MM.1S (cell line): Measurements from ENCODE around the gene ARPC1A.
A peak's percentile ranks its signal among the peaks of the same experiment; 100 is the strongest.
"Not testable (repeated sequence)": the region's sequence is repeated elsewhere in the genome, so short reads cannot be mapped to it uniquely, and the experiment has no call there.

ENCODE experiments used
- DNase-seq: peaks from one replicate; pipeline ENCODE4 v3.0.0-alpha.2; 2015
- H2AFZ ChIP-seq: fragments of 300-600 bp; sonication (generic); 2 replicates; pipeline ENCODE4 v1.6.0; 2016; ENCODE audit warnings: antibody characterized with exemption, low read length
- H3F3A ChIP-seq: fragments of 300-600 bp; sonication (generic); 2 replicates; pipeline ENCODE4 v1.6.1; 2016; ENCODE audit warnings: mild to moderate bottlenecking, antibody characterized with exemption, low read length, moderate library complexity, mixed read lengths; ENCODE audit not compliant: insufficient read depth
- H3K27ac ChIP-seq: fragments of 300-600 bp; sonication (generic); 2 replicates; pipeline ENCODE4 v1.5.1; 2016; ENCODE audit warnings: mild to moderate bottlenecking, low read length
- H3K27me3 ChIP-seq: fragments of 300-600 bp; sonication (generic); replicated peaks from 2 replicates; pipeline ENCODE4 v1.6.0; 2016; ENCODE audit warnings: low read length; ENCODE audit not compliant: insufficient read depth
- H3K36me3 ChIP-seq: fragments of 300-600 bp; sonication (generic); replicated peaks from 2 replicates; pipeline ENCODE4 v1.6.1; 2016; ENCODE audit warnings: mild to moderate bottlenecking, low read length, mixed read lengths; ENCODE audit not compliant: insufficient read depth
- H3K4me1 ChIP-seq: fragments of 300-600 bp; sonication (generic); 2 replicates; pipeline ENCODE4 v1.6.1; 2016; ENCODE audit warnings: low read length, mixed read lengths
- H3K4me2 ChIP-seq: fragments of 300-600 bp; sonication (generic); 2 replicates; pipeline ENCODE4 v1.6.0; 2016; ENCODE audit warnings: low read depth, low read length
- H3K4me3 ChIP-seq: fragments of 300-600 bp; sonication (generic); 2 replicates; pipeline ENCODE4 v1.5.1; 2016; ENCODE audit warnings: low read length, mixed read lengths
- H3K79me2 ChIP-seq: fragments of 300-600 bp; sonication (generic); 2 replicates; pipeline ENCODE4 v1.6.1; 2016; ENCODE audit warnings: mixed run types, low read length, mixed read lengths
- H3K9ac ChIP-seq: fragments of 300-600 bp; sonication (generic); 2 replicates; pipeline ENCODE4 v1.6.1; 2016; ENCODE audit warnings: low read length, mixed read lengths
- H3K9me2 ChIP-seq: fragments of 300-600 bp; sonication (generic); replicated peaks from 2 replicates; pipeline ENCODE4 v1.6.1; 2016; ENCODE audit warnings: mild to moderate bottlenecking, low read length, mixed read lengths; ENCODE audit not compliant: insufficient read depth
- H3K9me3 ChIP-seq: fragments of 300-600 bp; sonication (generic); replicated peaks from 2 replicates; pipeline ENCODE4 v1.6.1; 2016; ENCODE audit warnings: mild to moderate bottlenecking, low read length, mixed read lengths; ENCODE audit not compliant: insufficient read depth
- H4K20me1 ChIP-seq: fragments of 300-600 bp; sonication (generic); 2 replicates; pipeline ENCODE4 v1.6.1; 2016; ENCODE audit warnings: mild to moderate bottlenecking, low read length, moderate library complexity, mixed read lengths; ENCODE audit not compliant: insufficient read depth
- CTCF ChIP-seq: fragments of 300-600 bp; sonication (generic); IDR thresholded peaks from 2 replicates; pipeline ENCODE4 v1.5.1; 2016; ENCODE audit warnings: antibody characterized with exemption, low read length, mixed read lengths
- EZH2 ChIP-seq: fragments of 300-600 bp; sonication (generic); optimal IDR thresholded peaks from 2 replicates; pipeline ENCODE3; 2017; ENCODE audit warnings: low read depth, mild to moderate bottlenecking, antibody characterized with exemption, low read length, mixed read lengths
- EZH2phosphoT487 ChIP-seq: fragments of 300-600 bp; sonication (generic); IDR thresholded peaks from 2 replicates; pipeline ENCODE4 v1.6.1; 2018; ENCODE audit warnings: antibody characterized with exemption, low read length

ARPC1A gene

DNA sequence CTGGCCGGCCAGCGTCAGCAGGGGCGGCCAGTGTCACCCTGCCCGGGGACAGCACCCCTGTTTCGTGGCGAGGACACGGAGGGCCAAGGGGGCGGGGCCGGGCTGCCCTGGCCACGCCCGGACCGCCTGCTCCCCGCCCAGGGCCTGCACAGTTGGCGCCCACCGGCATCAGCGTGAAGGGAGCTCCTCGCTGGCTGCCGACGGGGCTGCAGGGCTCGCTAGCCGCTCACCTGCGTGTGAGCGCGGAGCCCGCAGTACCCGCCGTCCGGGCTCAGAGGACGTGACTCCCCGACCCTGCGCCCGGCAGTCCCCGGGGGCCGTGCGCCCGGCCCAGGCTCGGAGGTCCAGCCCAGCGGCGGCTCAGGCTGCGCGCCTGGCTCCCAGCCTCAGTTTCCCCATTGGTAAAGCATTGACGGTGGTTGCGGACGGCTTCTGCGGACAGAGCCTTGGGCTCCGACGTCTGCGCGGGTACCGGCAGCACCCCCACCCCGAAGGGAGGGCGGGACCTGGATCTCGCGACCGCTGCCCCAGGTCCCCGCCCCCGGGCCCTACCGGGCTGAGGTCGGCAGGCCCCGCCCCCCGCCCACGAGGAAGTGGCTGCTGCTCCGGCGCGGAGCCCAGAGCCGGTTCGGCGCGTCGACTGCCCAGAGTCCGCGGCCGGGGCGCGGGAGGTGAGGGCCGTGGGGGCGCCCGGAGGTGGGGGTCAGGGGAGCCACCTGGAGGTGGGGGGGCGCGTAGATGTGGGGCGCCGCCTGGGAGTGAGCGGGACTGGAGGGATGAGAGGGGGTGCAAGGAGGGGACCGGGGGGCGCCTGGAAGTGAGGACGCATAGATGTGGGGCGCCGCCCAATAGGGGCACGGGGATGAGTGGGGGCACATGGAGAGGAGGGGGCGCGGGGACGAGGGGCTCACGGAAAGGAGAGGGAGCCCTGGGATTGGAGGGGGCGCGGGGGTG, 48.7 kb downstream of the ARPC1A start, which contains the start of gene ARPC1B:
TSS of gene ARPC1B (plus strand) at position 620 of the 954 bp plus-strand sequence. CDS start 10,985 bp downstream, outside the sequence.
- Histone ChIP-seq H3K4me1 (peaks cover 5% of the 10 kb centered on the region), H3K27ac (peak within 1 kb of the TSS; percentile 39; the same call in 1 of the 2 replicates), H3K27me3 (no peaks in the 10 kb centered on the region), H3K79me2 (peaks cover 37% of the 10 kb centered on the region), H3F3A (peaks cover 20% of the 10 kb centered on the region), H3K4me2 (peak within 1 kb of the TSS; percentile 89), H3K9me2 (no peaks in the 10 kb centered on the region), H4K20me1 (no peaks in the 10 kb centered on the region), H3K9ac (peak within 1 kb of the TSS; percentile 68; the same call in 1 of the 2 replicates), H3K36me3 (no peaks in the 10 kb centered on the region; the same call in 1 of the 2 replicates), H2AFZ (peak within 1 kb of the TSS; percentile 99), H3K4me3 (peak within 1 kb of the TSS; percentile 93), H3K9me3 (no peaks in the 10 kb centered on the region)
- TF ChIP-seq EZH2 (no peak), CTCF (no peak), EZH2phosphoT487 (no peak)
- peak; percentile 89 for DNase-seq

GRCh38 chr7:99375070-99375807, 49.5 kb downstream of the ARPC1A start:
- DNase-seq: peak; percentile 75
- TF ChIP-seq EZH2phosphoT487: no peak
- peak overlapping the region; percentile 18; the same call in 1 of the 2 replicates for H3K27ac ChIP-seq
- H3K27me3 ChIP-seq: no peaks in the 10 kb centered on the region
- no peaks in the 10 kb centered on the region for H3K9me2 ChIP-seq
- peaks cover 29% of the 10 kb centered on the region for H3F3A ChIP-seq
- H3K9ac ChIP-seq: peak overlapping the region; percentile 68; the same call in 1 of the 2 replicates
- H3K36me3 ChIP-seq: no peaks in the 10 kb centered on the region; the same call in 1 of the 2 replicates
- peaks cover 12% of the 10 kb centered on the region for H3K4me1 ChIP-seq
- H3K79me2 ChIP-seq: peaks cover 42% of the 10 kb centered on the region
- H3K9me3 ChIP-seq: no peaks in the 10 kb centered on the region
- H2AFZ ChIP-seq: peak overlapping the region; percentile 99
- no peaks in the 10 kb centered on the region for H4K20me1 ChIP-seq
- H3K4me2 ChIP-seq: peak overlapping the region; percentile 89
- peak overlapping the region; percentile 93 for H3K4me3 ChIP-seq

DNA sequence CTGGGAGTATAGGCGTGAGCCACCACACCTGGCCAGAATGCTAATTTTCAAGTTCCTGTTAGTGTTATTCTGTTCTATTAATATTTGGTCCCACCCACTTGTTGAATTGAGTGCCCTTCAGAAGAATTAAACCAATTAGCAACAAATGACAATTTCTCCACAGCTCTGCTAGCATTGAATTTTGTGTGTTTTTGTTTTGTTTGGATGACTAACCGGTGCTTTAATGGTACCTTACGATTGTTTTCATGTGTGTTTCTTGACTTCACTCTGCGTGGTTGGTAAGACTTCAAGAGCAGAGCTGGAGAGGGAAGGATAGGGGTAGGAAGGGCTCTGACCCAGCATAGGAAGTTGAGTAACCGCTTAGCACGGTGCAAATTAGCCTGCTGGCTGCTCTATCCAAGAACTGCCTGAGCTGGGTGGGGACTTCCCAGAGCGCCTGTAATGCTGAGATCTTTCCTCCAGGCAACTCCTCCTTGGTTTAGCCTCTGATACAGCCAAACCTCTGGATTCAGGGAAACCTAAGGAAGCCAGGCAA, 53.4 kb downstream of the ARPC1A start:
- H4K20me1 ChIP-seq: no peaks in the 10 kb centered on the region
- peaks cover 35% of the 10 kb centered on the region for H3F3A ChIP-seq
- peak overlapping the region; percentile 90; the same call in 1 of the 2 replicates for H3K4me2 ChIP-seq
- H3K4me1 ChIP-seq: peaks cover 25% of the 10 kb centered on the region
- H3K4me3 ChIP-seq: peak overlapping the region; percentile 49
- H3K36me3 ChIP-seq: no peaks in the 10 kb centered on the region; the same call in 1 of the 2 replicates
- H3K9me2 ChIP-seq: no peaks in the 10 kb centered on the region
- peak overlapping the region; percentile 62; the same call in 1 of the 2 replicates for H3K9ac ChIP-seq
- no peak overlapping the region for H2AFZ ChIP-seq
- H3K27me3 ChIP-seq: no peaks in the 10 kb centered on the region
- TF ChIP-seq EZH2 (no peak), CTCF (no peak), EZH2phosphoT487 (no peak)
- H3K79me2 ChIP-seq: peaks cover 76% of the 10 kb centered on the region
- H3K9me3 ChIP-seq: no peaks in the 10 kb centered on the region
- H3K27ac ChIP-seq: peak overlapping the region; percentile 79
- peak; percentile 65 for DNase-seq

DNA sequence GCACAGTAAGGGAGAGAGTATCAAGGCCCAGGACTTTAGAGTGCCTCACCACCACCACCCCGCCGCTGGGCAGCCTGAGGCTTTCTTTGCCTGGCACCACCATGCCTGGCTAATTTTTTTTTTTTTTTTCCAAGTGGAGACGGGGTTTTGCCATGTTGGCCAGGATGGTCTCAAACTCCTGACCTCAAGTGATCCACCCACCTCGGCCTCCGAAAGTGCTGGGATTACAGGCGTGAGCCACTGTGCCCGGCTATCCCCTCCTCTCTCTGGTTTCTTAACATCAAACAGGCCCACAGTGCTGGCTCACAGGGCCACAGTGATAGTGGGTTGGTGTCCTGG, 54.0 kb downstream of the ARPC1A start:
- H3K9me3 ChIP-seq, H3K9me2 ChIP-seq, DNase-seq, H3K27me3 ChIP-seq, H4K20me1 ChIP-seq, H3K36me3 ChIP-seq: not testable (repeated sequence)
- peak overlapping the region; percentile 62 for H3K9ac ChIP-seq
- peaks cover 35% of the 10 kb centered on the region for H3F3A ChIP-seq
- H3K27ac ChIP-seq: peak overlapping the region; percentile 79
- peak overlapping the region; percentile 90 for H3K4me2 ChIP-seq
- H3K4me3 ChIP-seq: peak overlapping the region; percentile 49
- H2AFZ ChIP-seq: peak overlapping the region; percentile 52
- peaks cover 79% of the 10 kb centered on the region for H3K79me2 ChIP-seq
- peaks cover 25% of the 10 kb centered on the region for H3K4me1 ChIP-seq
